Neural cell (in vitro differentiated cells): ENCODE data around the gene PLD1. TPM values are rescaled to one million over a fixed set of nuclear protein-coding genes. Genes with fewer than 3 reads are reported as not detected.

Experiments
- polyA plus RNA-seq: library from polyadenylated mRNA; depleted of rRNA; stranded (reverse); fragments of >200 nt; gene quantifications from 2 replicates; pipeline ENCODE4 v1.2.3, GENCODE V29; 2014

The PLD1 gene
- polyA plus RNA-seq, 1 donor from 2014 or later: 0.06 TPM

Other genes with a start within 250 kb of the PLD1 start
- not detected in 2 replicates for gene TMEM212, start 32.9 kb upstream of the PLD1 start, polyA plus RNA-seq
- gene FNDC3B, start 229.1 kb upstream of the PLD1 start, polyA plus RNA-seq: 4.2 and 4.9 TPM in 2 replicates